ENCODE results near the gene SHC3.

The SHC3 gene

GRCh38 chr9:89104821-89105220 lies 73.8 kb downstream of the SHC3 start:
- DNase-seq, result no peak

- DNase-seq, result no peak
Observed at GRCh38 chr9:89097219-89097618, 81.4 kb downstream of the SHC3 start.

GRCh38 chr9:89096807-89097206 lies 81.8 kb downstream of the SHC3 start:
- no peak for DNase-seq

GRCh38 chr9:89095761-89096528 lies 82.7 kb downstream of the SHC3 start:
- DNase-seq, result no peak

- DNase-seq, result no peak
Observed at GRCh38 chr9:89093201-89093975, 85.2 kb downstream of the SHC3 start.

GRCh38 chr9:89089176-89089575 lies 89.4 kb downstream of the SHC3 start:
- no peak for DNase-seq

- no peak for DNase-seq
Observed at GRCh38 chr9:89083626-89084025, 95.0 kb downstream of the SHC3 start.

- DNase-seq, result no peak
Observed at GRCh38 chr9:89080193-89080592, 98.4 kb downstream of the SHC3 start.

- no peak for DNase-seq
Observed at GRCh38 chr9:89079391-89079790, 99.2 kb downstream of the SHC3 start.

- DNase-seq, result no peak
Observed at GRCh38 chr9:89078860-89079259, 99.8 kb downstream of the SHC3 start.

GRCh38 chr9:89078421-89078820 lies 100.2 kb downstream of the SHC3 start:
- no peak for DNase-seq

- DNase-seq, result no peak
Observed at GRCh38 chr9:89077519-89077918, 101.1 kb downstream of the SHC3 start.

- DNase-seq, result no peak
Observed at GRCh38 chr9:89073397-89073796, 105.2 kb downstream of the SHC3 start.

- no peak for DNase-seq
Observed at GRCh38 chr9:89071591-89071990, 107.0 kb downstream of the SHC3 start.

GRCh38 chr9:89066835-89067234 lies 111.8 kb downstream of the SHC3 start:
- no peak for DNase-seq

- DNase-seq, result no peak
Observed at GRCh38 chr9:89065921-89066320, 112.7 kb downstream of the SHC3 start.

GRCh38 chr9:89060790-89061189 lies 117.8 kb downstream of the SHC3 start:
- DNase-seq, result no peak

- DNase-seq, result no peak
Observed at GRCh38 chr9:89059925-89060506, 118.6 kb downstream of the SHC3 start.

GRCh38 chr9:89058906-89059305 lies 119.7 kb downstream of the SHC3 start:
- DNase-seq, result no peak

GRCh38 chr9:89054865-89055495 lies 123.6 kb downstream of the SHC3 start:
- no peak for DNase-seq

GRCh38 chr9:89053301-89053700 lies 125.3 kb downstream of the SHC3 start:
- DNase-seq, result no peak

- no peak for DNase-seq
Observed at GRCh38 chr9:89052470-89053097, 126.0 kb downstream of the SHC3 start.

- no peak for DNase-seq
Observed at GRCh38 chr9:89051421-89052025, 127.1 kb downstream of the SHC3 start.
